Measurements from ENCODE around the gene FLNC.

Gene FLNC, protein sequence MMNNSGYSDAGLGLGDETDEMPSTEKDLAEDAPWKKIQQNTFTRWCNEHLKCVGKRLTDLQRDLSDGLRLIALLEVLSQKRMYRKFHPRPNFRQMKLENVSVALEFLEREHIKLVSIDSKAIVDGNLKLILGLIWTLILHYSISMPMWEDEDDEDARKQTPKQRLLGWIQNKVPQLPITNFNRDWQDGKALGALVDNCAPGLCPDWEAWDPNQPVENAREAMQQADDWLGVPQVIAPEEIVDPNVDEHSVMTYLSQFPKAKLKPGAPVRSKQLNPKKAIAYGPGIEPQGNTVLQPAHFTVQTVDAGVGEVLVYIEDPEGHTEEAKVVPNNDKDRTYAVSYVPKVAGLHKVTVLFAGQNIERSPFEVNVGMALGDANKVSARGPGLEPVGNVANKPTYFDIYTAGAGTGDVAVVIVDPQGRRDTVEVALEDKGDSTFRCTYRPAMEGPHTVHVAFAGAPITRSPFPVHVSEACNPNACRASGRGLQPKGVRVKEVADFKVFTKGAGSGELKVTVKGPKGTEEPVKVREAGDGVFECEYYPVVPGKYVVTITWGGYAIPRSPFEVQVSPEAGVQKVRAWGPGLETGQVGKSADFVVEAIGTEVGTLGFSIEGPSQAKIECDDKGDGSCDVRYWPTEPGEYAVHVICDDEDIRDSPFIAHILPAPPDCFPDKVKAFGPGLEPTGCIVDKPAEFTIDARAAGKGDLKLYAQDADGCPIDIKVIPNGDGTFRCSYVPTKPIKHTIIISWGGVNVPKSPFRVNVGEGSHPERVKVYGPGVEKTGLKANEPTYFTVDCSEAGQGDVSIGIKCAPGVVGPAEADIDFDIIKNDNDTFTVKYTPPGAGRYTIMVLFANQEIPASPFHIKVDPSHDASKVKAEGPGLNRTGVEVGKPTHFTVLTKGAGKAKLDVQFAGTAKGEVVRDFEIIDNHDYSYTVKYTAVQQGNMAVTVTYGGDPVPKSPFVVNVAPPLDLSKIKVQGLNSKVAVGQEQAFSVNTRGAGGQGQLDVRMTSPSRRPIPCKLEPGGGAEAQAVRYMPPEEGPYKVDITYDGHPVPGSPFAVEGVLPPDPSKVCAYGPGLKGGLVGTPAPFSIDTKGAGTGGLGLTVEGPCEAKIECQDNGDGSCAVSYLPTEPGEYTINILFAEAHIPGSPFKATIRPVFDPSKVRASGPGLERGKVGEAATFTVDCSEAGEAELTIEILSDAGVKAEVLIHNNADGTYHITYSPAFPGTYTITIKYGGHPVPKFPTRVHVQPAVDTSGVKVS (N-terminal part only)

GRCh38 chr7:128830231-128831177 is at the start of gene FLNC:
Gene FLNC (plus strand): TSS chr7:128830406. CDS start chr7:128830638, 232 bp downstream.
- DNase-seq: peak in 1 of 2 donors; percentile 29

DNA sequence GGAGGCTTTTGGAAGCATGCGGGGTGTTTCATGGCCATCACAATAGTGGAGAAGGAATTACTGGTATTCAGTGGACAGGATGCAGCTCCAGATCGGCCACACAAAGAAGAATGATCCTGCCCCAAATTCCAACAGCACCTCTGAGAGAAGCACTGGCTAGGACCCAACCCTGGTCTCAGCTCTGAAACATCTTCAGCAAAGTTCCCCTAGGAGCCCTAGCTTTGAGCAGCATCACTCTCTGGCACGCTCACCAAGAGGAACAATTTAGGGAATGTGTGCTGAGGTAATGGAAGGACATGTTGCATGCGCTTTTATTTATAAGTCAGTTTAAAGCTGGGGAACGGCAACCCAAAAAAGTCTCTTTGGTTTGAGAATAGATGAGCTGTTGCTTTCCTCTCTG is 49.1 kb upstream of the FLNC start:
- no peak for DNase-seq

GRCh38 chr7:128781851-128782250 is 48.4 kb upstream of the FLNC start:
- DNase-seq: no peak

- DNase-seq: no peak
Measured at GRCh38 chr7:128783143-128783861, 46.9 kb upstream of the FLNC start.

DNA sequence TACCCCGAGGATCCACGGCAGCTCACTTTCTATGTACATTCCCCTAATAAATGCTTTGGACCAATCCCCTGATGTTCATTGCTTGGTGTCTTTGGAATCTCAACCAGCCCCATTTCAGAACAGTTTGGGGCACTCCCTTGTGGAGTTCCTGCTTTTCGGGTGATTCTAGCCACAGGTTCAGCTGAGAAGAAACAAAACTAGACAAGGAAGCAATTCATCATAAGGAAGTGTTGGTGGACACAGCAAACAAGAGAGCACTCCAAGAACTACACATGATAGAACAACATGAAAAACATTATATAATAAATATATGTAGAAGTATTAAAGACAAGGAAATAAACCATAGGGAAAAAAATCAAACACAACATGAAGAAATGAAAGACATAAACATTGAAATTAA is 44.5 kb upstream of the FLNC start:
- DNase-seq: no peak

GRCh38 chr7:128788446-128789412 is 41.5 kb upstream of the FLNC start:
- DNase-seq: no peak

- DNase-seq: no peak
Measured at GRCh38 chr7:128790315-128791041, 39.7 kb upstream of the FLNC start.

DNA sequence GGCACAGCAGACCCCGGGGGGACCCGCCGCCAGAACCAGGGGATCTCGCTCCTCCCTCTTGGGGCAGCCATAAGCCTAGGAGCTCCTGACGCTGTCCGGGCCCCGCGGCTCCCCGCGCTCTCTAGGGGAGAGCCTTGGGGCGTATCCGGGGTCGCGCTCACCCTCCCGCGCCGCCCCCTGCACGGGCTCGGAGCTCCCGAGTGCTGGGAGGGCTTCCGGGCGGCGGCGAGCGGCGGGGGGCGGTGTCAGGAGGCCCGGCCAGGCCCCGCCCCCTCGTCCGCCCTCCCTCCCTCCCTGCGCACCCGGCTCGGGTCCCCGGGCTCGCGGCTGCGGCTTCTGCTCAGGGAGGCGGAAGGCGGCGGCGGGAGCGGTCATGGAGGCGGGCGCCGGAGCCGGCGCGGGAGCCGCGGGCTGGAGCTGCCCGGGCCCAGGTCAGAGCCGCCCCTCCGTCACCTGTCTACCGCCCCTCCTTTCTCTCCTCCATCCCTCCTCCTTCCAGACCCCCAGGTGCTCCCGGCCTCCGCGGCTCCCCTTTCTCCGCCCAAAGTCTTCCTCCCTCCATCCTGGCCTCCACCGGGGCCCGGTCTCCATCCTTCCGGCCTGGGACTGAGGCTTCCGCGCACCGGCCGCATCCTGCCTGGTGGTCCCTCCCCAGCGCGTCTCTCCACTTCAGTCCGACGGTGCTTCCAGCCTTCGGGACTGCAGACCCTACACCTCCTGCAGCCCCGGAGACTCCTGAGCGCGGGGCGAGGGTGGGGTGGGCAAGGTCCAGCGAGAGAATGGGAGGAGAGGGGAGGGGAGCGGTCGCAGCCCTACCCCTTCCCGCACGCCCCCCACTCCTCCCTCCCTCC is 38.9 kb upstream of the FLNC start, which contains the start of gene CCDC136:
Gene CCDC136, plus strand, starts transcription at position 848 of the 851 bp plus-strand sequence. CDS start 444 bp downstream, outside the sequence.
- DNase-seq: peak; percentile 62 to 66

GRCh38 chr7:128791972-128792327 is 38.3 kb upstream of the FLNC start:
- no peak for DNase-seq

- no peak for DNase-seq
Measured at GRCh38 chr7:128792471-128793180, 37.6 kb upstream of the FLNC start.

- DNase-seq: no peak
Measured at GRCh38 chr7:128793181-128793547, 37.0 kb upstream of the FLNC start.

GRCh38 chr7:128794020-128794419 is 36.2 kb upstream of the FLNC start:
- DNase-seq: no peak

DNA sequence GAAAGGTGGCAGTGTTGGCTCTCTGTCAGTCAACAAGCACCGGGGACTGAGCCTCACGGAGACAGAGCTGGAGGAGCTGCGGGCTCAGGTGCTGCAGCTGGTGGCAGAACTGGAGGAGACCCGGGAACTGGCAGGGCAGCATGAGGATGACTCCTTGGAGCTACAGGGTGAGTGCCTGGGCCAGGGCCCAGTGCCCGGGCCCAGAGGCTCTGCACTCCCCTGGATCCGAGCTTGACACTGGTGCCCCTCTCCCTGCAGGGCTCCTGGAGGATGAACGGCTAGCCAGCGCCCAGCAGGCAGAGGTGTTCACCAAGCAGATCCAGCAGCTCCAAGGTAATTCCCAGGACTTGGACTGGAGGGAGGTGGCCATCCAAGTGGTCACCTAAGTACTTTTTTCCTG is 35.8 kb upstream of the FLNC start:
- no peak for DNase-seq

DNA sequence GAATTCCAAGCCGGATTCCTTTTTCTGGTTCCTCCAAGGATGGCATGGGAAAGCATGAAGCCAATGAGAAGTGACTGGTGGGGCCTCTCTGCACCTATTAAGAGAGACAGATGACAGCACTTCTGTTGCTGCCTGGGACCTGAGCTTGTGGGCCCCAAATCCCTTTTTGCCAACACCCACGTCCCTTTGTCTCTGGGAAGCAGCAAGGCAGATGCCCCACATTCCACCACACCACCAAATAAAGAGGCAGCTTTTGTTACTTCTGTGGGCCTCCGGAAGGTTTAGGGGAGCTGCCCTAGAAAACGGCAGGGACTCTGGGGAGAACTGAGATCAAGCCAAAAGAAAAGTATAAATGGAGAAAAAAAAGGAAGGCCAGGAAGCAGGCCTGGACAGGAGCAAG is 35.1 kb upstream of the FLNC start:
- DNase-seq: no peak

GRCh38 chr7:128796327-128796726 is 33.9 kb upstream of the FLNC start:
- DNase-seq: no peak

DNA sequence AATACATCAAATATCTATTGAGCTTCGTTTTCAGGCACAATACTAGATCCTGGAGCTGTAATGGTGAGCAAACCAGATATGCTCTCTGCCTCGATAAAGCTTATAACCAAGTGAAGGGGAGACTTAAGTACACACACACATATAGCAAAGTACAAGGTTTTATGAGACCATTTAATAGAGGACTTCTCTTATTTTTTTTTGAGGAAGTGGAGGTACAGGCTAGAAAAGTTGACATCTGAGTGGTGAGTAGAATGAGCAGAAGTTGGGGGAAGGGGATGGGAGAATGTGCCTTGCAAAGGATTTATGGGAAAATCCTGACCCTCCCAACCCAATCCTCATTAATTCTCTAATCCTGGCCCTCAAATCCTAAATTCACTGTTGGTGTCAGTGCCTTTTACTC is 30.8 kb upstream of the FLNC start:
- DNase-seq: no peak

DNA sequence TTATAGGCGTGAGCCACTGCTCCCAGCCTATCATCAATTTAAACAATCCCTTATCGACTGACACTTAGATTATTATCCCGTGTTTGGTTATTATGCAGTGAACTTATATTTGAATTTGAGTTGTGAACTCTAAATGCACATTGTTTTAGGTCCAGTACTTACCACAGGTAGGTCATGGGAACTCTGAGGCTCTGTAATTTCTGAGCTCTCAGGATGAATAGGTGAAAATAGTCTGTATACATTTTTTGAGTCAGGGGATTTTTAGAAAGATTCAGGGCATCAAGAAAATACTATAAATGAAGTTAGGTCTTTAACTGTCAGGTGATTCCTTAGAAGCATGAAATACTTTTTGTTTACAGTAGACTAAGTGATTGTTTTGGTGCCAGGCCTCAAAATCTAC is 29.6 kb upstream of the FLNC start:
- no peak for DNase-seq

DNA sequence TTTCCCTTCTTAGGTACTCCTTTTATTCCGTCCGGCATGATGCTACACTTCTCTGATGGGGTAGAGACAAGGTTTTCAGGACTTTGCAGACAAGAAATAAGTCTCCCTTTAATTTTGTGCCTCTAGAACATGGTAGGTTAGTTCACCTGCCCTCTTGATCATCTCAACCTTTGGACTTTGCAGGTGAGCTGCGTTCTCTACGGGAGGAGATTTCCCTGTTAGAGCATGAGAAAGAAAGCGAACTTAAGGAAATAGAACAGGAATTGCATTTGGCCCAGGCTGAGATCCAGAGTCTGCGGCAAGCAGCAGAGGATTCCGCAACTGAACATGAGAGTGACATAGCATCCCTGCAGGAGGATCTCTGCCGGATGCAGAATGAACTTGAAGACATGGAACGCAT is 29.2 kb upstream of the FLNC start:
- no peak for DNase-seq

All from stimulated activated CD4-positive, alpha-beta T cell treated with anti-CD3 and anti-CD28 coated beads, Interleukin-2, amount 100 ng/mL, for 48 hours (primary cell).